Measurements from ENCODE around the gene MED14. TPM values are rescaled to one million over a fixed set of nuclear protein-coding genes. Genes with fewer than 3 reads are reported as not detected.
"Not testable (repeated sequence)": the region's sequence is repeated elsewhere in the genome, so short reads cannot be mapped to it uniquely, and the experiment has no call there.

MED14 gene
- total RNA-seq, 1 donor from 2014 or later, result 46.2 TPM

GRCh38 chrX:40746521-40746920 lies 11.2 kb upstream of the MED14 start:
- TF ChIP-seq, protein P1, sequence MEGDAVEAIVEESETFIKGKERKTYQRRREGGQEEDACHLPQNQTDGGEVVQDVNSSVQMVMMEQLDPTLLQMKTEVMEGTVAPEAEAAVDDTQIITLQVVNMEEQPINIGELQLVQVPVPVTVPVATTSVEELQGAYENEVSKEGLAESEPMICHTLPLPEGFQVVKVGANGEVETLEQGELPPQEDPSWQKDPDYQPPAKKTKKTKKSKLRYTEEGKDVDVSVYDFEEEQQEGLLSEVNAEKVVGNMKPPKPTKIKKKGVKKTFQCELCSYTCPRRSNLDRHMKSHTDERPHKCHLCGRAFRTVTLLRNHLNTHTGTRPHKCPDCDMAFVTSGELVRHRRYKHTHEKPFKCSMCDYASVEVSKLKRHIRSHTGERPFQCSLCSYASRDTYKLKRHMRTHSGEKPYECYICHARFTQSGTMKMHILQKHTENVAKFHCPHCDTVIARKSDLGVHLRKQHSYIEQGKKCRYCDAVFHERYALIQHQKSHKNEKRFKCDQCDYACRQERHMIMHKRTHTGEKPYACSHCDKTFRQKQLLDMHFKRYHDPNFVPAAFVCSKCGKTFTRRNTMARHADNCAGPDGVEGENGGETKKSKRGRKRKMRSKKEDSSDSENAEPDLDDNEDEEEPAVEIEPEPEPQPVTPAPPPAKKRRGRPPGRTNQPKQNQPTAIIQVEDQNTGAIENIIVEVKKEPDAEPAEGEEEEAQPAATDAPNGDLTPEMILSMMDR (conservative IDR thresholded peaks at IDR 0.05), result no peak
- Mint-ChIP-seq H3K4me3 (no peak overlapping the region), H3K27ac (no peak overlapping the region), H3K4me1 (ENCODE audit: unreplicated experiment) (no peaks in the 10 kb centered on the region), H3K27me3 (no peaks in the 10 kb centered on the region), H3K36me3 (no peaks in the 10 kb centered on the region), H3K9me3 (no peaks in the 10 kb centered on the region)
- no peak for DNase-seq (ENCODE audit: extremely low spot score, unreplicated experiment)

DNA sequence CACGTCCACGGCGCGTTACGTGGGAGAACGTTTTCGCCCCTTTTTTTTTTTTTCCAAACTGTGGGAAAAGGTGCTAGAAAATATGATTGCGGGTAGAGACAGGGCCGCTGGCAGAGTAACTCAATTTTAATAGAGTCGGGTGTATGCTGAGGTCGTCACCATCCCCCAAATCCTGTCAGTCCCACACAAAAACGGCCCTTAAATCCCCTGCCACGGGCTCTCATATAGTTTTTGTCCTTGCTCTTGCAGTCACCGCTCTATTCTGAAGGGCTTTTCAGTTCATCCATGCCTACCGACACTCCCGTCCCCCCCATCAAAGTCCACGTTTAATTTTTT lies 796 bp upstream of the MED14 start:
- H3K36me3 Mint-ChIP-seq, result no peaks in the 10 kb centered on the region
- peaks cover 10% of the 10 kb centered on the region for H3K4me1 Mint-ChIP-seq (ENCODE audit: unreplicated experiment)
- no peak for DNase-seq (ENCODE audit: extremely low spot score, unreplicated experiment)
- TF ChIP-seq, protein P1 (conservative IDR thresholded peaks at IDR 0.05), result peak; percentile 10
- H3K27me3 Mint-ChIP-seq, result no peaks in the 10 kb centered on the region
- H3K4me3 Mint-ChIP-seq, result peak overlapping the region; percentile 90
- peak overlapping the region; percentile 97 for H3K27ac Mint-ChIP-seq
- no peaks in the 10 kb centered on the region for H3K9me3 Mint-ChIP-seq

- no peaks in the 10 kb centered on the region for H3K27me3 Mint-ChIP-seq
- TF ChIP-seq, protein P1 (conservative IDR thresholded peaks at IDR 0.05), result no peak
- H3K4me3 Mint-ChIP-seq, result peak overlapping the region; percentile 94
- no peak for DNase-seq (ENCODE audit: extremely low spot score, unreplicated experiment)
- no peaks in the 10 kb centered on the region for H3K9me3 Mint-ChIP-seq
- H3K4me1 Mint-ChIP-seq (ENCODE audit: unreplicated experiment), result peaks cover 14% of the 10 kb centered on the region
- H3K36me3 Mint-ChIP-seq, result no peaks in the 10 kb centered on the region
- H3K27ac Mint-ChIP-seq, result peak overlapping the region; percentile 90
These were observed 394 bp downstream of the MED14 start for GRCh38 chrX:40734971-40735324.

- peaks cover 22% of the 10 kb centered on the region for H3K4me1 Mint-ChIP-seq (ENCODE audit: unreplicated experiment)
- H3K36me3 Mint-ChIP-seq, result no peaks in the 10 kb centered on the region
- no peak for DNase-seq (ENCODE audit: extremely low spot score, unreplicated experiment)
- peak overlapping the region; percentile 50 for H3K27ac Mint-ChIP-seq
- TF ChIP-seq, protein P1 (conservative IDR thresholded peaks at IDR 0.05), result no peak
- no peaks in the 10 kb centered on the region for H3K27me3 Mint-ChIP-seq
- no peaks in the 10 kb centered on the region for H3K9me3 Mint-ChIP-seq
- H3K4me3 Mint-ChIP-seq, result peak overlapping the region; percentile 94
These were observed 1.6 kb downstream of the MED14 start for GRCh38 chrX:40733706-40734105.

DNA sequence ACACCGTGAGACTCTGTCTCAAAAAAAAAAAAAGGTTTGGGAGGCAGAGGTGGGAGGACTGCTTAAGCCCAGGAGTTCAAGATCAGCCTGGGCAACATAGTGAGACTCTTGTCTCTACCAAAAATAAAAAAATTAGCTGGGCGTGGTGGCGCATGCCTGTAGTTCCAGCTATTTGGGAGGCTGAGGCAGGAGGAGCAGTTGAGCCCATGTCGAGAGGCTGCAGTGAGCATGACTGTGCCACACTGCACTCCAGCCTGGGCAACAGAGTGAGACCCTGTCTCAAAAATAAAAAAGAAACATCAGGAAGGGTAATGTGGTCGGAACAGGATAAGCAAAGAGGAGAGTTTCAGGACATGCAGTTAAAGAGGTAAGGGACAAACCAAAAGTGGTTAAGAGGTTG lies 2.8 kb downstream of the MED14 start:
- not testable (repeated sequence) for H3K27me3 Mint-ChIP-seq; H3K9me3 Mint-ChIP-seq; H3K36me3 Mint-ChIP-seq; DNase-seq (ENCODE audit: extremely low spot score, unreplicated experiment); H3K27ac Mint-ChIP-seq
- Mint-ChIP-seq H3K4me3 (peak overlapping the region; percentile 32), H3K4me1 (ENCODE audit: unreplicated experiment) (peaks cover 22% of the 10 kb centered on the region)

DNA sequence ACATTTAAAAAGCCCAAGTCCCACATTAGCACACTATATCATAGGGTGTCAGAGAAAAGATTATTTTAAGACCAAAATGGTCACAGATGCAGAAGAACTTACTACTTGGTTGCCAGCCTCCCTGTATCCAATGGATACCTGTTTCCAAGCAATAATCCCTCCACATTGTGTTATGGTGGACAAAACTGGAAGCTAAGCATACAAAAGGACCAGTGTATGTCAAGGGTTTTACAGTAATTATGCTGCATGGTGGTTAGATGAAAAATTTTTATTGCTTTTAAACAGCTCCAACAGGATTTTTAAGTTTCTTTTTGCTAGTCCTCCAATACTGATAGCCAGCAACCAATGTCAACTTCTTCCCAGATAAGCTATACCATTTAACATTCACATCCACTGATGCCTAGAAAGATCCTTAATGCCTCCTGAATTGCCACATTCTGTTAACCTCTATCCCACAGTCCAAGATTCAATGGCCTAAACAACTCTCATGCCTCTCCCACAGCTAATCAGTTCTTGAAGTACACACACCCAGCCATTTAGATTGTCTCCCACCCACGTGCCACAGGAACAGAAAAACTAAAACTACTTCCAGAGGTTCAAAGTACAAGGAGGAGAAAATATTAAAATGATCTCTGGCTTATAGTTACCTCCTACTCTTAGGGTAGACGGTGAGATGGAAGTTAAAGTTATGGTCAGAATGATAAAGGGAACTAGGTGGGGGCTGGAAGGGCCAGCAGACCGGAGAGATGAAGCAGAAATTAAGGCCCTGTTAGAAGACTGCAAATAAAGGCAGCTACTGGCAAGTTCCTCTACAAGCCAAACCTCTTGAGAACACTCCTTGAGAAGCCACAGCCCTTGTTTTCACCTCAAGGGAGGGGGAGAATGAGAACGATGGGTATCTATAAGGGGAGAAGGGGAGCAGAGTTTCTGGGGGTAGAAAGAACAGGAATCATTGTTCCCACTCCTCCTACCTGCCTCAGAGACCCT lies 5.5 kb downstream of the MED14 start:
- Mint-ChIP-seq H3K27me3 (no peaks in the 10 kb centered on the region), H3K4me3 (peak overlapping the region; percentile 30), H3K4me1 (ENCODE audit: unreplicated experiment) (peaks cover 22% of the 10 kb centered on the region), H3K36me3 (peaks cover 4% of the 10 kb centered on the region), H3K9me3 (no peaks in the 10 kb centered on the region), H3K27ac (peak overlapping the region; percentile 67)
- no peak for DNase-seq (ENCODE audit: extremely low spot score, unreplicated experiment)
- TF ChIP-seq, protein P1 (conservative IDR thresholded peaks at IDR 0.05), result no peak

Data from type B pancreatic cell (in vitro differentiated cells).